ENCODE measurements around the gene CXCR1.
A peak's percentile ranks its signal among the peaks of the same experiment; 100 is the strongest.
"Not testable (repeated sequence)": the region's sequence is repeated elsewhere in the genome, so short reads cannot be mapped to it uniquely, and the experiment has no call there.

CXCR1 gene
- 0 to 0.19 (median 0.11) reads per million in 3 experiments for total RNA-seq

DNA sequence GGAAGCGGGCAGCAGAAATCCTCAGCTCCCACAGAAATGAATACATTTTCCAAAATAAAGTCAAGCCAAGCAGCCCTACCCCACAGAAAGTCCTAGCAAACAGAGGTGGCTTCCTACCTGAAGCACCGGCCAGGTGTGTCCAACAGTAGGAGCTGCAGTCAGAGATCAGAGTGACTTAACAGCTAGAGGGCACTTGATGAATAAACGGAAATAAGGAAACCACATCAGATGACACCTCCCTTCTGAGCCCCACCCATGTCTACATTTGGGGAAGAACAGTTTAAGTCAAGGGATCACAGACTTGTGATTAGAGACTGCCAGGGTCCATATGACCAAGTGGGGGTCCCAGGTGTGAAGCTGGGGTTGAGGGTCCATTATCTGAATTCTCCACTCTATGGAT is at the start of gene CXCR1:
Gene CXCR1 (minus strand): TSS at position 172 of the 400 bp plus-strand sequence. CDS start 1,751 bp downstream, outside the sequence.
- DNase-seq: peak; percentile 61

GRCh38 chr2:218216336-218216673 is 49.5 kb upstream of the CXCR1 start:
- no peak for DNase-seq

DNA sequence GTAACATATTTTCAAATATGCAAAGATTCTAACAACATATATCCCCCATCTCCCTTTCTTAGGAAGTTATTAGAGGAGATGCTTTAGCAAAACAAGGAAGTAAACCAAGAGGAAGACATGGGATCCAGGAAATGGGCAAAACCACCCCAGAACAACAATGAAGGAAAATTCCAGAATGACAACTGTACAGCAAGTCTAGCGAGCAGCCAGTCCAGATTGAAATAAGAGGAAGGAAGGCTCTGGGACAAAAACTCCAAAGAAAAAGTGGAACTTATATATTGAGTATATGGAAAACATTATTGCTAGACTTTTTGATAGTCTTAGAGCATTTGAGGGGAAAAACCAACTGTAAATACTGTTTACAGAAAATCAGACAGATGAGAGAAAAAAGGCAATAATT is 47.4 kb upstream of the CXCR1 start:
- no peak for DNase-seq

- no peak for DNase-seq
Observed at GRCh38 chr2:218209078-218209477, 42.3 kb upstream of the CXCR1 start.

DNA sequence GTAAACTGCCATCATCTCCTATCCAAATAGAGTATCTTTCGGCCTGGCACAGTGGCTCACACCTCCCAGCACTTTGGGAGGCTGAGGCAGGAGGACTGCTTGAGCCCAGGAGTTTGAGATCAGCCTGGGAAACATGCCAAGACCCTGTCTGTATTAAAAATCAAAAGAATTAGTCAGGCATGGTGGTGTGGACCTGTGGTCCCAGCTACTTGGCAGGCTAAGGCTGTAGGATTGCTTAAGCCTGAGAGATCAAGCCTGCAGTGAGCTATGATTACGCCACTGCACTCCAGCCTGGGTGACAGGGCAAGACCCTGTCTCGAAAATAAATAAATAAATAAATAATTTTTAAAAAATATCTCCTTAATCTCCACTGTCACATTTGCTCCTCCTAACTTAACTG is 35.5 kb upstream of the CXCR1 start:
- no peak for DNase-seq

GRCh38 chr2:218196974-218197373 is 30.2 kb upstream of the CXCR1 start:
- no peak for DNase-seq

- DNase-seq: no peak
Observed at GRCh38 chr2:218194880-218195279, 28.1 kb upstream of the CXCR1 start.

DNA sequence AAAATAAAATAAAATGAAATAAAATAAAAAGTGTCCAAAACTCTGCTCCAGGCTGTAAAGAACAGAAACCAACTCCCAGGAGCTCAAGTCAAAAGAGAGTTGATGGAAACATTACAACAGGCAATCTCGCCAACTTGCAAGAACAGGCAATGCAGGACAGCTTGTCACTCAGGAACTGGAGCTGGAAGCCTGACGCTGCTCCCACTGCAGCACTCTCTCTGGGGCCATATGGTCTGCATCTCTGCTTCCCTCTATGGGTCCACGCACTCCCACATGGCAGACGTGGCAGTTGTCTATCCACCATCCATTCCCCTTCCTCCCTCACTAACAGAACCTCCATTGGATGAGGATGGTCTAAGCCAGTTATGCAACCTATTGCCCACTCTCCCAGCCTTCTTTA is 26.9 kb upstream of the CXCR1 start:
- no peak for DNase-seq

- no peak for DNase-seq
Observed at GRCh38 chr2:218192902-218193430, 26.2 kb upstream of the CXCR1 start.

GRCh38 chr2:218188528-218188927 is 21.8 kb upstream of the CXCR1 start:
- no peak for DNase-seq

- DNase-seq: no peak
Observed at GRCh38 chr2:218187296-218188015, 20.7 kb upstream of the CXCR1 start.

DNA sequence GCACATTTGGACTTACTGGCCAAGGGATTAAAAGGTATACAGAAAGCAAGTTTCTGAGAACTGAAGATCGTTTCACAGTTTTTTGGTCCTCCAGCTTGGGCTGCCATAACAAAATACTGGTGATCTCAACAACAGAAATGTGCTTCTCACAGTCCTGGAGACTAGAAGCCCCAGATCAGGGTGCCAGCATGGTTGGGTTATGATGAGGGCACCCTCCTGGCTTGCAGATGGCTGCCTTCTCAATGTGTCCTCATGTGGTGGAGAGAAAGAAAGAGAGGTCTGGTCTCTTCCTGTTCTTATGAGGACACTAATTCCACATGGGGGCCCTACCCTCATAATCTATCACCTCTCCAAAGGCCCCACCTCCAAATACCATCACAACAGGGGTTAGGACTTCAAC is 20.1 kb upstream of the CXCR1 start:
- no peak for DNase-seq

DNA sequence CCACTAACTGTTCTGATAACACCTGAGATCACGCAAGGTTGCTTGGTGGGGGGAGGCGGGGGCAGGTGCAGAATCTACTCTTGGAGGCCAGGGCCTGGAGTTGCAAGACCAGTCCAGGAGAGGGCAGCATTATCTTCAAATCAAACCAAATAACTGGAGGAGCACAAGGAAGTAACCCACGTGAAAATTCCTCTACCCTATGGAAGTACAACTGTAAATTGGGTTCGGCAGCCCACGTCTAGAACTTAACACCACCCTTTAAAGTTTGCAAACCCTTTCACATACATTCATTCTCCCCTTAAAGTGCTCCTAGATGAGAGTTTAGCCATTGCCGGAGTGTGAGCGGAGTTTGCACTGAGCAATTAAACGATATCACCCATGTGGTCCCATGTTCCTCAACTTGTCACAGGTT is 19.6 kb upstream of the CXCR1 start:
- peak; percentile 68 for DNase-seq

DNA sequence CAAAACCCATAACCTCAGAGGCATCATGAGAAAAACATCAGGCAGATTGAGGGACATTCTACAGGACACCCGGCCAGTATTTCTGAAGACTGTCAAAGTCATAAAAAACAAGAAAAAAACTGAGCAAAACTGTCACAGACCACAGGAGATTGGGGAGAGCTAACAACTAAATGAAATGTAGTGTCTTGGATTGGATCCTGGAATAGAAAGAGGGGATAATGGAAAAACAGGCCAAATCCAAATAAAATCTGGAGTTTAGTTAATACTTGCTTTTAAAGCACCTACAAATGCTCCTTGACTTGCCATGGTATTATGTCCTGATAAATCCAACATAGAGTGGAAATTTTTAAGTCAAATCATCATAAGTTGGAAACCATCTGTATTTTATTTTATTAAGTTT is 17.6 kb upstream of the CXCR1 start:
- DNase-seq: no peak

DNA sequence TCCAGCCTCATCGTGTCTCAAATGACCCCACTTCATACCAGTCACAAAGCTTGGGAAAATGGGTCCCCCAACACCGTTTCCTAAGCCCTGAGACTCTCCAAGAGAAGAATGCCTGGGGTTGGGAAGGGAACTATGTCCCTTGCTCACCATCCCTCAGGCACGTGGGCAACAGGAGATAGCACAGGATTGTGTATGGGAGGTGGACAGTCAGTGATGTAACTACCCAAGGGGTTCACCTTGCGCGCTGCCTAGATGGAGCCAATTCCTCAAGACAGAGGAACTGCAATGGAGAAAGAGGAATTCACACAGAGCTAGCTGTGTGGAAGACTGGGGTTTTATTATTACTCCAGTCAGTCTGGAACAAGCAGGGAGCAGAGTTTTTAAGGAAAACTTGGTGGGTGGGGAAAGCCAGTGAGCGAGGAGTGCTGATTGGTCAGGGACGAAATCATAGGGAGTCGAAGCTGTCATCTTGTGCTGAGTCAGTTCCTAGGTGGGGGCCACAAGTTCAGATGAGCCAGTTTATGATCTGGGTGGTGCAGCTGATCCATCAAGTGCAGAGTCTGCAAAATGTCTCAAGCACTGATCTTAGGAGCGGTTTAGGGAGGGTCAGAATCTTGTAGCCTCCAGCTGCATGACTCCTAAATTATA is 13.8 kb upstream of the CXCR1 start:
- DNase-seq: no peak

DNA sequence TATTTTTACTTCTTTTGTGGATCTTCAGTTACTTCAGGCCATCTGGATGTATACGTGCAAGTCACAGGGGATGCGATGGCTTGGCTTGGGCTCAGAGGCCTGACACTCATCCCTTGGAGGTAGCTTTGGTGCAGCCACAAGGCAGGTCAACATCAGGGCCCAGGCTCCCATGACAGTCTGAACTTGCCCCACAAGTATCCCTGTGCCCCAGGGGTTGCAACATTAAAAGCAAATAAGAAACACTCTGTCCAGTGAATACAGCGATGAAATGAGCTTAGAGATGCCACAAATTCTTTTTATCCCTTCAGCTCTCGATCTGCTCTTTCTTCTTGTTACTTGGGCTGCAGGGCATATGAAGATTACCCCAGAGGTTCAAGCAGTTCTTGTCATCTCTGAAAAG is 13.0 kb upstream of the CXCR1 start:
- no peak for DNase-seq

GRCh38 chr2:218172845-218173244 is 6.1 kb upstream of the CXCR1 start:
- no peak for DNase-seq

GRCh38 chr2:218171744-218172143 is 5.0 kb upstream of the CXCR1 start:
- not testable (repeated sequence) for DNase-seq

GRCh38 chr2:218169757-218170546 is 3.2 kb upstream of the CXCR1 start:
- no peak for DNase-seq

DNA sequence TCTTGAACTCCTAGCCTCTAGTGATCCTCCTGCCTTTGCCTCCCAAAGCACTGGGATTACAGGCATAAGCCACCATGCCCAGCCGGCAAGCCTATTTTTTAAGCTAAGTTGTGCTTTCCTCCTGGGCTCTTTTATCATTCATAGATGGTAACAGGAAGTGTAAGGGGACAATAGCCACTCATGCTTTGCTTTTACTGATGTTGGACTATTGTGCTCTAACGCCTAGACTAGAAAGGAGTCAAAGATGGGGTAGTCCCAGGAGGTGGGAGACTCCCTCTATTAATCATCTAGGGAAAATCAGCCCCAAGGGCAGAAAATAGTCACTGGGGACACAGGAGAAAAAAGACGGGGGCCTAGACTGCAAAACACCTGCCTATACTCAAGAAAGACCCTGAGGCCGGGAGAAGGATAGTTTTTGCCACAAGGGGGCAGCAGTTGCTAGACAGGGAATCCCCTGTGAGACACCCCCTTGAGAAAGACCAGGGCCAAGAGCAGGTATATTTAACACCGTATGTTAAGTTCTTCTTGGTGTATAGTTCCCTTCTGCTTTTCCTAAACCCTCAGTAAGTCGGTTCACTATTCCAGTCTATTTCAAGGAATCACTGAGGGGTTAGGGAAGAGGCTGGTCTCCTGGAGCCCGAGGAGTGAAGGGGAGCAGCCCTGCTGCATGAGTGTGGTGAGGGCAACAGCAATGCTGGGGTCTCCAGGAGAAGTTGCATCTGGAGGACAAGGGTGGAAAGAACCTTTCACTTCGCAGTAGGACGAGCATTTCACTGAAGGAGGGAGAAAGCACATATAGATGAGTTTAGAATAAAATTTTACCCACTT is 2.1 kb upstream of the CXCR1 start:
- peak; percentile 48 for DNase-seq

DNA sequence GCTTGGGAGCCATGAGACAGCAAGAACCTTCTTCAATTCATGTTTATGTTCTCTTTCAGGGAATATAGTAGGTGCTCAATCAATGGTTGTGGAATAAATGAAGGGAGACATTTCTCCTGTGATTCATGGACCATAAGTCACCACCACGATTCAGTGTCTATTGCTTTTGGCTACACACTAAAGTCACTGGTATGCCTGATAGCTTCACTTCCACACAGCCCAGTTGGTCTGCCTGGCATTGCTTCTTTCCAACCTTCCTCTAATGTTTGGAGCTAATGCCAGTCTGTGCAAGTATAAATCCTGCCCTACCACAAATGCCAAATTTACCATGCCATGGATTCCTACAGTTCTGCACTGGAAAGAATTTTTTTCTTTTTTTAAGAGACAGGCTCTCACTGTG is 1.3 kb upstream of the CXCR1 start:
- DNase-seq: no peak

DNA sequence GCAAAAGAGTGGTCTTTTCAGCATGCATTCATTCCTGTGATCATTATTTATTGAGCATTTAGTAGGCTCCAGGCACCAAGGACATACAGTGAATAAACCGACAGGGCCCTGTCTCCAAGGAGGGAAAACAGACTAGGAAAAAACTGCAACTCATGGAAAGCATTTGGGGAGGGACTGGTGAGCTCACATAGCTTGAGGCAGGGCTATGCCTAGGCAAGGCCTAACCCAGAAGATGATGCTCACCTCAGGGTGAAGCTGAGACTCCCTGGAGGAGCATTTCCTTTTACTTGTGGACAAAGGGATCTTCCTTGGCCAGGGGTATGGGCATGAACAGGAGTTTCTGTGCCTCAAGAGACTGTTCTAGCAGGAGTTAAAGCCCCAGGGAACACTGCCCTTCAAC is 3.9 kb downstream of the CXCR1 start:
- no peak for DNase-seq

GRCh38 chr2:218161644-218162043 is 5.1 kb downstream of the CXCR1 start:
- DNase-seq: no peak
